ENCODE results near the gene LPIN3. TPM values are rescaled to one million over a fixed set of nuclear protein-coding genes. Genes with fewer than 3 reads are reported as not detected.

The LPIN3 gene
- total and polyA plus RNA-seq, 2 of the 4 experiments (the other 2 are of a cell fraction), result 2.3 to 8.3 TPM

GRCh38 chr20:41314386-41314785 is 26.2 kb upstream of the LPIN3 start:
- no peaks in the 10 kb centered on the region for H3K27me3 ChIP-seq (ENCODE audit: control insufficient read depth, insufficient read depth, low read length)
- peak overlapping the region; percentile 73; the same call in 1 of the 2 replicates for H3K23ac ChIP-seq (ENCODE audit: low read depth, low read length)
- dilution Hi-C loops (cut with HindIII; ENCODE audit: low sequenced_read_pairs, unreplicated experiment), result no loop called here
- DNase-seq (no peak), ATAC-seq (ENCODE audit: low read depth) (no peak)
- H3K4me1 ChIP-seq (ENCODE audit: control insufficient read depth, insufficient read depth, low read length), result peaks cover 13% of the 10 kb centered on the region
- no CpG with 5 or more reads among the region's 2 CpGs for WGBS, 2 experiments (ENCODE audit: extremely low coverage in 2 of 2, insufficient read length in 1 of 2)
- H3K9me3 ChIP-seq (ENCODE audit: control insufficient read depth, insufficient read depth, low read length), result no peaks in the 10 kb centered on the region
- no peaks in the 10 kb centered on the region for H3K36me3 ChIP-seq (ENCODE audit: control insufficient read depth, insufficient read depth, low read length)
- peak overlapping the region; percentile 18 for H2BK5ac ChIP-seq (ENCODE audit: low read depth, low read length, poor library complexity, severe bottlenecking)
- no peak overlapping the region for H3K4me3 ChIP-seq (ENCODE audit: insufficient read depth, low read depth, low read length)
- no peak overlapping the region; the same call in 1 of the 2 replicates for H2BK20ac ChIP-seq (ENCODE audit: low read depth, low read length)
- H2AK5ac ChIP-seq (ENCODE audit: low read depth, low read length), result no peak overlapping the region
- peaks cover 12 to 50% of the 10 kb centered on the region in 2 experiments for H3K79me1 ChIP-seq (ENCODE audit: low read depth in 1 of 2, low read length in 2 of 2)
- H4K91ac ChIP-seq (ENCODE audit: insufficient read depth, low read depth, low read length), result no peak overlapping the region
- H4K5ac ChIP-seq (ENCODE audit: low read depth, low read length), result no peak overlapping the region
- H2BK15ac ChIP-seq (ENCODE audit: low read depth, low read length), result no peak overlapping the region
- H3K27ac ChIP-seq (ENCODE audit: insufficient read depth, low read length), result no peak overlapping the region
- H2AFZ ChIP-seq (replicated peaks; ENCODE audit: low read length, poor library complexity), result no peak overlapping the region
- TF ChIP-seq POLR2A (IDR thresholded peaks at IDR 0.05; ENCODE audit: low read depth, low read length) (no peak), MAZ (IDR thresholded peaks at IDR 0.05; ENCODE audit: borderline replicate concordance, low read depth, low read length) (no peak), RCOR1 (IDR thresholded peaks at IDR 0.05; ENCODE audit: insufficient replicate concordance, low read length) (no peak), MXI1 (IDR thresholded peaks at IDR 0.05; ENCODE audit: borderline replicate concordance, low read depth, low read length) (no peak), CTCF (conservative IDR thresholded peaks at IDR 0.05; ENCODE audit: low read depth, low read length) (no peak), CHD1 (IDR thresholded peaks at IDR 0.05; ENCODE audit: low read depth, low read length) (no peak), FOS (IDR thresholded peaks at IDR 0.05; ENCODE audit: low read depth, low read length) (no peak), BHLHE40 (IDR thresholded peaks at IDR 0.05; ENCODE audit: low read depth, low read length) (no peak), SMC3 (IDR thresholded peaks at IDR 0.05; ENCODE audit: low read depth, low read length) (no peak)
- no peak overlapping the region for H2BK120ac ChIP-seq (ENCODE audit: low read depth, low read length)
- no TSS peak for BruUV-seq (replicated peaks)
- H3K4me2 ChIP-seq (ENCODE audit: low read depth, low read length), result no peak overlapping the region
- peaks cover 32% of the 10 kb centered on the region for H4K20me1 ChIP-seq (ENCODE audit: insufficient read depth, low read length)
- no peak overlapping the region for H3K9ac ChIP-seq (ENCODE audit: low read depth, low read length)
- peaks cover 15% of the 10 kb centered on the region for H3K9me1 ChIP-seq (ENCODE audit: insufficient read depth, low read length)
- in situ Hi-C loops (cut with MboI; ENCODE audit: low sequenced_read_pairs), result no loop called here
- no peak overlapping the region for H3K56ac ChIP-seq (ENCODE audit: extremely low read depth, insufficient read depth, low read length)
- 0 out of 2 replicates have a peak overlapping the region, but pooled peaks have one; percentile 78 for H3K14ac ChIP-seq (replicated peaks; ENCODE audit: low read depth, low read length)
- H2AK9ac ChIP-seq (replicated peaks; ENCODE audit: low read depth, low read length, poor library complexity), result no peak overlapping the region
- H3K4ac ChIP-seq (ENCODE audit: low read depth, low read length), result no peak overlapping the region; the same call in 1 of the 2 replicates
- H4K8ac ChIP-seq (ENCODE audit: low read depth in 2 of 2, low read length in 2 of 2), result no peak overlapping the region
- intact Hi-C loops (cut with micrococcal nuclease), result no loop called here
- POLR2A ChIA-PET (ENCODE audit: unreplicated experiment), result no interaction called here
- CTCF ChIA-PET, result interaction anchor here (0.6 kb wide), 1 partner anchor 33 kb away, joined by 3 read pairs; no protein-coding TSS in a partner anchor
- no peak overlapping the region for H3K18ac ChIP-seq (ENCODE audit: low read depth, low read length)

Data from IMR-90 (cell line).